ENCODE data around the gene CLEC17A.
"Not testable (repeated sequence)": the region's sequence is repeated elsewhere in the genome, so short reads cannot be mapped to it uniquely, and the experiment has no call there.

The CLEC17A gene

GRCh38 chr19:14580623-14581237 is 2.2 kb upstream of the CLEC17A start:
- Histone ChIP-seq H3K9me3 (ENCODE audit: control insufficient read depth, low read length) (no peaks in the 10 kb centered on the region), H3K4me1 (ENCODE audit: control insufficient read depth, insufficient read depth, low read length) (no peaks in the 10 kb centered on the region), H3K27ac (ENCODE audit: insufficient read depth, low read depth, low read length, poor library complexity, severe bottlenecking) (no peak overlapping the region), H3K4me3 (ENCODE audit: insufficient read depth, low read depth, low read length) (no peak overlapping the region), H3K27me3 (ENCODE audit: control insufficient read depth, insufficient read depth, low read length, poor library complexity, severe bottlenecking) (no peaks in the 10 kb centered on the region), H3K36me3 (ENCODE audit: control insufficient read depth, insufficient read depth, low read length) (no peaks in the 10 kb centered on the region)
- WGBS, 2 experiments = 68 to 69% methylated on average over 6 of the region's 6 CpGs

- H3K36me3 ChIP-seq (ENCODE audit: control insufficient read depth, insufficient read depth, low read length); H3K27ac ChIP-seq (ENCODE audit: insufficient read depth, low read depth, low read length, poor library complexity, severe bottlenecking); H3K9me3 ChIP-seq (ENCODE audit: control insufficient read depth, low read length); H3K4me3 ChIP-seq (ENCODE audit: insufficient read depth, low read depth, low read length); H3K27me3 ChIP-seq (ENCODE audit: control insufficient read depth, insufficient read depth, low read length, poor library complexity, severe bottlenecking); H3K4me1 ChIP-seq (ENCODE audit: control insufficient read depth, insufficient read depth, low read length): not testable (repeated sequence)
- 85 to 89% methylated on average over 4 of the region's 5 CpGs for WGBS, 2 experiments
Measured at GRCh38 chr19:14584372-14584771, 1.5 kb downstream of the CLEC17A start.

GRCh38 chr19:14585187-14585586 is 2.3 kb downstream of the CLEC17A start:
- H3K9me3 ChIP-seq (ENCODE audit: control insufficient read depth, low read length); H3K36me3 ChIP-seq (ENCODE audit: control insufficient read depth, insufficient read depth, low read length); H3K27ac ChIP-seq (ENCODE audit: insufficient read depth, low read depth, low read length, poor library complexity, severe bottlenecking); H3K4me3 ChIP-seq (ENCODE audit: insufficient read depth, low read depth, low read length); H3K4me1 ChIP-seq (ENCODE audit: control insufficient read depth, insufficient read depth, low read length); H3K27me3 ChIP-seq (ENCODE audit: control insufficient read depth, insufficient read depth, low read length, poor library complexity, severe bottlenecking): not testable (repeated sequence)
- WGBS, 2 experiments = 48 to 75% methylated on average over 1 to 3 of the region's 3 CpGs

- H3K36me3 ChIP-seq (ENCODE audit: control insufficient read depth, insufficient read depth, low read length); H3K27ac ChIP-seq (ENCODE audit: insufficient read depth, low read depth, low read length, poor library complexity, severe bottlenecking); H3K27me3 ChIP-seq (ENCODE audit: control insufficient read depth, insufficient read depth, low read length, poor library complexity, severe bottlenecking); H3K9me3 ChIP-seq (ENCODE audit: control insufficient read depth, low read length); H3K4me3 ChIP-seq (ENCODE audit: insufficient read depth, low read depth, low read length); H3K4me1 ChIP-seq (ENCODE audit: control insufficient read depth, insufficient read depth, low read length): not testable (repeated sequence)
- WGBS, 2 experiments = no CpG with 5 or more reads among the region's 4 CpGs
Measured at GRCh38 chr19:14589433-14589832, 6.5 kb downstream of the CLEC17A start.

GRCh38 chr19:14595558-14595957 is 12.7 kb downstream of the CLEC17A start:
- no peak overlapping the region for H3K4me3 ChIP-seq (ENCODE audit: insufficient read depth, low read depth, low read length)
- H3K36me3 ChIP-seq (ENCODE audit: control insufficient read depth, insufficient read depth, low read length) = no peaks in the 10 kb centered on the region
- H3K27me3 ChIP-seq (ENCODE audit: control insufficient read depth, insufficient read depth, low read length, poor library complexity, severe bottlenecking) = no peaks in the 10 kb centered on the region
- WGBS, 2 experiments = 79 to 83% methylated on average over 3 of the region's 3 CpGs
- no peaks in the 10 kb centered on the region for H3K9me3 ChIP-seq (ENCODE audit: control insufficient read depth, low read length)
- no peak overlapping the region for H3K27ac ChIP-seq (ENCODE audit: insufficient read depth, low read depth, low read length, poor library complexity, severe bottlenecking)
- no peaks in the 10 kb centered on the region for H3K4me1 ChIP-seq (ENCODE audit: control insufficient read depth, insufficient read depth, low read length)

- H3K4me1 ChIP-seq (ENCODE audit: control insufficient read depth, insufficient read depth, low read length) = no peaks in the 10 kb centered on the region
- WGBS, 2 experiments = 82% methylated on average over 8 of the region's 8 CpGs
- no peak overlapping the region for H3K27ac ChIP-seq (ENCODE audit: insufficient read depth, low read depth, low read length, poor library complexity, severe bottlenecking)
- H3K27me3 ChIP-seq (ENCODE audit: control insufficient read depth, insufficient read depth, low read length, poor library complexity, severe bottlenecking) = no peaks in the 10 kb centered on the region
- H3K36me3 ChIP-seq (ENCODE audit: control insufficient read depth, insufficient read depth, low read length) = no peaks in the 10 kb centered on the region
- H3K4me3 ChIP-seq (ENCODE audit: insufficient read depth, low read depth, low read length) = no peak overlapping the region
- H3K9me3 ChIP-seq (ENCODE audit: control insufficient read depth, low read length) = no peaks in the 10 kb centered on the region
Measured at GRCh38 chr19:14599548-14600147, 16.8 kb downstream of the CLEC17A start.

- WGBS, 2 experiments = 78 to 86% methylated on average over 2 of the region's 2 CpGs
- H3K4me3 ChIP-seq (ENCODE audit: insufficient read depth, low read depth, low read length) = no peak overlapping the region
- no peaks in the 10 kb centered on the region for H3K27me3 ChIP-seq (ENCODE audit: control insufficient read depth, insufficient read depth, low read length, poor library complexity, severe bottlenecking)
Measured at GRCh38 chr19:14603990-14604387, 21.1 kb downstream of the CLEC17A start.

GRCh38 chr19:14606627-14607026 is 23.7 kb downstream of the CLEC17A start:
- H3K27ac ChIP-seq (ENCODE audit: insufficient read depth, low read depth, low read length, poor library complexity, severe bottlenecking) = no peak overlapping the region
- H3K4me3 ChIP-seq (ENCODE audit: insufficient read depth, low read depth, low read length) = no peak overlapping the region
- no peaks in the 10 kb centered on the region for H3K27me3 ChIP-seq (ENCODE audit: control insufficient read depth, insufficient read depth, low read length, poor library complexity, severe bottlenecking)
- H3K4me1 ChIP-seq (ENCODE audit: control insufficient read depth, insufficient read depth, low read length) = no peaks in the 10 kb centered on the region
- 66 to 71% methylated on average over 9 of the region's 9 CpGs for WGBS, 2 experiments
- H3K36me3 ChIP-seq (ENCODE audit: control insufficient read depth, insufficient read depth, low read length) = no peaks in the 10 kb centered on the region
- peaks cover 8% of the 10 kb centered on the region for H3K9me3 ChIP-seq (ENCODE audit: control insufficient read depth, low read length)

More at GRCh38 chr19:14603990-14604387, 21.1 kb downstream of the CLEC17A start:
- H3K27ac ChIP-seq (ENCODE audit: insufficient read depth, low read depth, low read length, poor library complexity, severe bottlenecking) = no peak overlapping the region
- no peaks in the 10 kb centered on the region for H3K36me3 ChIP-seq (ENCODE audit: control insufficient read depth, insufficient read depth, low read length)
- H3K9me3 ChIP-seq (ENCODE audit: control insufficient read depth, low read length) = no peaks in the 10 kb centered on the region
- no peaks in the 10 kb centered on the region for H3K4me1 ChIP-seq (ENCODE audit: control insufficient read depth, insufficient read depth, low read length)

- Histone ChIP-seq H3K36me3 (ENCODE audit: control insufficient read depth, insufficient read depth, low read length) (no peaks in the 10 kb centered on the region), H3K27me3 (ENCODE audit: control insufficient read depth, insufficient read depth, low read length, poor library complexity, severe bottlenecking) (no peaks in the 10 kb centered on the region), H3K9me3 (ENCODE audit: control insufficient read depth, low read length) (peaks cover 10% of the 10 kb centered on the region), H3K4me3 (ENCODE audit: insufficient read depth, low read depth, low read length) (no peak overlapping the region), H3K27ac (ENCODE audit: insufficient read depth, low read depth, low read length, poor library complexity, severe bottlenecking) (no peak overlapping the region), H3K4me1 (ENCODE audit: control insufficient read depth, insufficient read depth, low read length) (no peaks in the 10 kb centered on the region)
- 70 to 72% methylated on average over 4 of the region's 4 CpGs for WGBS, 2 experiments
Measured at GRCh38 chr19:14611051-14611450, 28.2 kb downstream of the CLEC17A start.

GRCh38 chr19:14612242-14612641 is 29.4 kb downstream of the CLEC17A start:
- not testable (repeated sequence) for H3K27me3 ChIP-seq (ENCODE audit: control insufficient read depth, insufficient read depth, low read length, poor library complexity, severe bottlenecking); H3K36me3 ChIP-seq (ENCODE audit: control insufficient read depth, insufficient read depth, low read length); H3K4me3 ChIP-seq (ENCODE audit: insufficient read depth, low read depth, low read length); H3K27ac ChIP-seq (ENCODE audit: insufficient read depth, low read depth, low read length, poor library complexity, severe bottlenecking); H3K4me1 ChIP-seq (ENCODE audit: control insufficient read depth, insufficient read depth, low read length)
- H3K9me3 ChIP-seq (ENCODE audit: control insufficient read depth, low read length) = peaks cover 10% of the 10 kb centered on the region
- 58 to 59% methylated on average over 5 of the region's 5 CpGs for whole genome bisulfite sequencing, 2 experiments

Data from ectodermal cell (in vitro differentiated cells).